ENCODE data around the gene DCP2.
"Not testable (repeated sequence)": the region's sequence is repeated elsewhere in the genome, so short reads cannot be mapped to it uniquely, and the experiment has no call there.

DCP2 gene

DNA sequence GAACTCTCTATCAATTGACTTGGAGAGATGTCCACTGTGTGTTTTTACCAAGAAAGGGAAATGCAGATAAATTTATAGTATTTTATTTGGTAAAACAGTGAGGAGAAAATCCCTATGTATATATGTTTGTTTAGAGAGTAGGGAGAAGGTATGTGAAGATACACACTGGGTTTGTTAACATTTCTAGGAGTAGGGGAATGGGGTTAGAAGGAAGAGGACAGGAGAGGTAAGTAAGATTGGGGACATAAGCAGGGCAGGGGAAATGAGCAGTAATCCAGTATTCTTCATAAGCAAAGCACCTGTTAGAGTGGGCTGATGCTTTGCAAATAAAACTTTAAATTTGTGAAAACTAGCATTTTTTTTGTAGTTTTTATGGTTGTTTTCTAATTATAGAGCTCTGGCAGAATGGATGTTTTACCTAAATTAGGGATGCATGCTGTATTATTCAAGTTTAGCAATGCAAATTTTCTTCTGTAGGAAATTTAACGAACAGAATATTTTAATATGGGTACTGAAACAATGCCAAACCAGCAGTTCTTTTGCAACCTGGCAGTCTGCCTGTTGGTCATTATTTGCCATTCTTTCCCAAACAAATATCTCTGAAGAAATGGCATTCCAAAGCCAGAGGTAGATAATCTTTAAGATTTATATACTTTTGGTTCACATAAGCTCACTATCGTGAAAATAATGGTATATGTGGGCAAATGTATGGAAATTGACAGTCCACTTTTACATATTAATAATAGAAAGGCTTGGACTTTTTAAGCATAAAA lies 19.4 kb upstream of the DCP2 start:
- no peak for DNase-seq (ENCODE audit: extremely low read depth, low read depth)
- H3K4me3 ChIP-seq (replicated peaks; ENCODE audit: low read depth, low read length): no peak overlapping the region
- TF ChIP-seq, protein P1, sequence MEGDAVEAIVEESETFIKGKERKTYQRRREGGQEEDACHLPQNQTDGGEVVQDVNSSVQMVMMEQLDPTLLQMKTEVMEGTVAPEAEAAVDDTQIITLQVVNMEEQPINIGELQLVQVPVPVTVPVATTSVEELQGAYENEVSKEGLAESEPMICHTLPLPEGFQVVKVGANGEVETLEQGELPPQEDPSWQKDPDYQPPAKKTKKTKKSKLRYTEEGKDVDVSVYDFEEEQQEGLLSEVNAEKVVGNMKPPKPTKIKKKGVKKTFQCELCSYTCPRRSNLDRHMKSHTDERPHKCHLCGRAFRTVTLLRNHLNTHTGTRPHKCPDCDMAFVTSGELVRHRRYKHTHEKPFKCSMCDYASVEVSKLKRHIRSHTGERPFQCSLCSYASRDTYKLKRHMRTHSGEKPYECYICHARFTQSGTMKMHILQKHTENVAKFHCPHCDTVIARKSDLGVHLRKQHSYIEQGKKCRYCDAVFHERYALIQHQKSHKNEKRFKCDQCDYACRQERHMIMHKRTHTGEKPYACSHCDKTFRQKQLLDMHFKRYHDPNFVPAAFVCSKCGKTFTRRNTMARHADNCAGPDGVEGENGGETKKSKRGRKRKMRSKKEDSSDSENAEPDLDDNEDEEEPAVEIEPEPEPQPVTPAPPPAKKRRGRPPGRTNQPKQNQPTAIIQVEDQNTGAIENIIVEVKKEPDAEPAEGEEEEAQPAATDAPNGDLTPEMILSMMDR (IDR thresholded peaks at IDR 0.05; ENCODE audit: low read depth, low read length, missing control alignments): no peak

DNA sequence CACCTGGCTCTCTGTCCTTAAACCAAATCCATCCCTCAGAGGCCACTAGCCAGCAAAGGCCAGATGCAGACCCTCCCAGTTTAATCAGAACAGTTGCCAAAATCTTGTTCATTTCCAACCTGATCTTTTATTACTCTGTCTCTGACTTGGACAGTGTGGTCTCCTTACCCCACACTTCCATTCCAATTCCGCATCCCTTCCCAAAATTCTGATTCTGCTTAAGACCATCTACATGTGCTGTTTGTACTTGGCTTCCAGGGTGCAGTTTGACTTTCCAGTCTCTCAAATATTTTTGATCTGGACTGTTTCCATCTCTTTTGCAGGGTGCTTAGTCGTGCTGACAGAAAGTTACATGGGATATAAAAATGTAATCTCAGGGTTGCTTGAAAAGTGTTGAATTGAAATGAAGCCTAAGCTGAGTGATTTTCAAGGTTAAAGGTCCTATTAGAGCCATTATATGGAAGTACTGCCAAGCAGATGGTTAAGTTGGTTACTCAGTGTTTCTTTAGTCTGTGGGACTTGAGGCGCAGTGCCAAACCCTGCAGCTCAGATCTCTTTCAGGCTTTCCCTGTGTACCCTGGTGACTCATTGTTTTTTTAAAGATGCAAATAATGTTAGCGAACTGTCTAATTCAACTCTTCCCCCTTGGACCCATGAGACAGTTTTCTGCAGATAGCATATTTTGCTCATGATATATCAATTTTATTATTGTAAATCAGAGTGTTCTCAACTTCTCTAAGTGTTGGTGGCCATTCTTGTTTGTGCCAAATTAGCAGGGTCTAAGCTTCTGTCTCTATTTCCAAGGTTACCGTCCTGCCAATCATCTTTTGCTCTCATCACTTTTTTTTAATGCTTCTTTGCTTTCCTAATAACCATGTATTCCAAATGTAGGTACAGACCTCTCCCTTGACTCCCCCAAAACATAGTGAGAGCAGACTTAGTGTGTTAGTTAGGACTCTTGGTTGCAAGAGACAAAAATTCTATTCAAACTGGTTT lies 18.2 kb upstream of the DCP2 start:
- peak; percentile 95 for DNase-seq (ENCODE audit: extremely low read depth, low read depth)
- TF ChIP-seq, protein P1 (IDR thresholded peaks at IDR 0.05; ENCODE audit: low read depth, low read length, missing control alignments): no peak
- no peak overlapping the region for H3K4me3 ChIP-seq (replicated peaks; ENCODE audit: low read depth, low read length)

DNA sequence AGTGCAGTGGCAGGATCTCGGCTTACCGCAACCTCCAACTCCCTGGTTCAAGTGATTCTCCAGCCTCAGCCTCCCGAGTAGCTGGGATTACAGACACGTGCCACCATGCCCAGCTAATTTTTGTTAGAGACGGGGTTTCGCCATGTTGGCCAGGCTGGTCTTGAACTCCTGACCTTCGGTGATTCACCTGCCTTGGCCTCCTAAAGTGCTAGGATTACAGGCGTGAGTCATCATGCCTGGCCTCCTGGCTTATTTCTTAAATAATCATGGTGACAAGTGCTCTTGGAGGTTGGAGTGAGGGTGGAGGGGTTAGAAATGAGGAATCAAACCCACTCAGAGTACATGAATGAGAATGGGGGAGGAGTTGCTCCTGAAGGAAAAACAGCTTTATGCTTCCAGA lies 16.7 kb upstream of the DCP2 start:
- DNase-seq (ENCODE audit: extremely low read depth, low read depth): peak; percentile 42
- H3K4me3 ChIP-seq (replicated peaks; ENCODE audit: low read depth, low read length): not testable (repeated sequence)

DNA sequence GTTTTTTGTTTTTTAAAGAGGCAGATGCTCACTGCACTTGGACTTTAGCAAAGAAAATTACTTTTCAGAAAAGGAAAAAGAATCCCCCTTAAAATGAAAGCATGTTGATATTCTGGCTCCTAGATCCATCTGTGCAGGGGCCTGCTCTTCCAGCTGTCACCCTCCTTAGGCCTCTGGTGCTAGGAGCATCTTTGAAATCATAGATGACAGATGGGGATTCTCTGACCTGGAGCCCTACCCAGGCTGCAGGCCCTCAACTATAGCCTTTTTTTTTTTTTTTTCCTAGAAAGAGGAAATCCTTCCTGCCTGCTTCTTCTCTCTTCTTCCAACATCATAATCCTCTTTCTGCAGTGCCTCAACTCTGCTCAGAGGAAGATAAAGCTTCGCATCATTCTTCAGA lies 16.3 kb upstream of the DCP2 start:
- H3K4me3 ChIP-seq (replicated peaks; ENCODE audit: low read depth, low read length): no peak overlapping the region
- TF ChIP-seq, protein P1 (IDR thresholded peaks at IDR 0.05; ENCODE audit: low read depth, low read length, missing control alignments): no peak
- no peak for DNase-seq (ENCODE audit: extremely low read depth, low read depth)

DNA sequence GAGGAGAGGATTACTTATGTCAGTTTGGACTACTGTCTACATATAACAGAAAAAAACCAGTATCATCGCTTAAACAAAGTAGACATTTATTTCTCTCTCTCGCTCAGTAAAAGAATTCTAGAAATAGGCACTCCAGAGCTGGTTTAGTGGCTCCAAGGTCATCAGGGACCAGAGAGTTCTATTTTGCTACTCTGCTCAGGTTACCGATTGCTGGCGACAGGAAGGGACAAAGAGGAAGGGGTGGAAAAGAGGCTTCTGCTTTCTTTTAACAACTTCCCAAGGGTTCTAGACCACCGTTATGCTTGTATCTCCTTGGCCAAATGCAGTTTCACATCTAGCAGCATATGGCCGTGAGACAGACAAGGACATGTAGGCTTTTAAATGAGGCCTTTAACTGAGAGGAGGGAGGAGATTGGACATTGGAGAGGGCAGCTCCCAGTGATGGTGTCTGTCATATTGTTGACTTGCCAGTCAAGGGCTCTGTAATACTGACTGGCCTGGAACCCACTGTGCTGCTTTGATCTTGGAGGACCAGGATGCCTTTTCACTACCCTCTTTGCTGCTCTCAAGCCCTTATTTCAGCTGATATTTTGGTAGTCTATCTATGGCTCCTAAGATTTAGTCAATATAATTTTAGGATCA lies 15.6 kb upstream of the DCP2 start:
- no peak for DNase-seq (ENCODE audit: extremely low read depth, low read depth)
- no peak overlapping the region for H3K4me3 ChIP-seq (replicated peaks; ENCODE audit: low read depth, low read length)
- TF ChIP-seq, protein P1 (IDR thresholded peaks at IDR 0.05; ENCODE audit: low read depth, low read length, missing control alignments): no peak

DNA sequence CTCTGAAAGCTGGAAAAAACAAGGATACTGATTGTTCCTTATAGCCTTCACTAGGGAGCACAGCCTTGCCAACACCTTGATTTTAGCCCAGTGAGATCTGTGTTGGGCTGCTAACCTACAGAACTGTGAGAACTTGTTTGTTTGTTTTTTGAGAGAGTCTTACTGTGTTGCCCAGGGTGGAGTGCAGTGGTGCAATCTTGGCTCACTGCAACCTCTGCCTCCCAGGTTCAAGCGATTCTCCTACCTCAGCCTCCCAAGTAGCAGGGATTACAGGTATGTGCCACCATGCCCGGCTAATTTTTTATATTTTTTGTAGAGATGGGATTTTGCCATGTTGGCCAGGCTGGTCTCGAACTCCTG lies 13.2 kb upstream of the DCP2 start:
- H3K4me3 ChIP-seq (replicated peaks; ENCODE audit: low read depth, low read length); DNase-seq (ENCODE audit: extremely low read depth, low read depth): not testable (repeated sequence)

DNA sequence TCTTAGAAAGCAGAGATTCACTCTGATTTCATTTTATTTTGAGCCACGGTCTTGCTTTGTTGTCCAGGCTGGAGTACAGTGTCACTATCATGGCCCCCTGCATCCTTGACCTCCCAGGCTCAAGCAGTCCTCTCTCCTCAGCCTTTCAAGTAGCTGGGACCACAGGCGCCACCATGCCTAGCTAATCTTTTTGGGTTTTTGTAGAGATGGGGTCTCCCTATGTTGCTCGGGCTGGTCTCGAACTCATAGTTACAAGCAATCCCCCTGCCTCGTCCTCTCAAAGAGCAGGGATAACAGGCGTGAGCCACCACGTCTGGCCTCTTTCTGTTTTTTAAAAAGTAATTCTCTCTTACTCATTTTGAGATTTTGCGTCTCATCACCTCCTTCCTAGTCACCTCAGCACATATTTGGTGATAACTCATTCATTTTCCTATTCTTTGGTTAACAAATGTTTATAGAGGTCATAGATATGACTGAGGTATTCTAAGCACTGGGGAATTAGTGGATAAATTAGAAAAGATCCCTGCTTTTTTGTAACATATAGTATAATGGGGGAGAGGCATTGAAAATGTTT lies 10.8 kb upstream of the DCP2 start:
- TF ChIP-seq, protein P1 (IDR thresholded peaks at IDR 0.05; ENCODE audit: low read depth, low read length, missing control alignments): no peak
- no peak for DNase-seq (ENCODE audit: extremely low read depth, low read depth)
- no peak overlapping the region for H3K4me3 ChIP-seq (replicated peaks; ENCODE audit: low read depth, low read length)

Measured in HFF-Myc (cell line).